ENCODE results near the gene SGO1. TPM values are rescaled to one million over a fixed set of nuclear protein-coding genes. Genes with fewer than 3 reads are reported as not detected.

The SGO1 gene
- total RNA-seq, 1 donor from 2014 or later, result 5.0 TPM

GRCh38 chr3:20141316-20141715, 44.7 kb downstream of the SGO1 start:
- H3K27ac Mint-ChIP-seq (ENCODE audit: unreplicated experiment), result peak overlapping the region; percentile 65

GRCh38 chr3:20140881-20141280, 45.1 kb downstream of the SGO1 start:
- no peak for TF ChIP-seq CTCF (IDR thresholded peaks at IDR 0.05; ENCODE audit: partially characterized antibody, unreplicated experiment)
- Mint-ChIP-seq H3K9me3 (ENCODE audit: unreplicated experiment) (no peaks in the 10 kb centered on the region), H3K36me3 (ENCODE audit: unreplicated experiment) (no peaks in the 10 kb centered on the region), H3K27ac (ENCODE audit: unreplicated experiment) (no peak overlapping the region), H3K27me3 (ENCODE audit: unreplicated experiment) (peaks cover 3% of the 10 kb centered on the region), H3K4me1 (ENCODE audit: low read depth, unreplicated experiment) (peaks cover 4% of the 10 kb centered on the region), H3K4me3 (ENCODE audit: unreplicated experiment) (no peak overlapping the region)
- DNase-seq, result no peak

More at GRCh38 chr3:20141316-20141715, 44.7 kb downstream of the SGO1 start:
- DNase-seq, result no peak
- no peaks in the 10 kb centered on the region for H3K36me3 Mint-ChIP-seq (ENCODE audit: unreplicated experiment)
- H3K9me3 Mint-ChIP-seq (ENCODE audit: unreplicated experiment), result no peaks in the 10 kb centered on the region
- peak overlapping the region; percentile 9 for H3K4me3 Mint-ChIP-seq (ENCODE audit: unreplicated experiment)
- H3K4me1 Mint-ChIP-seq (ENCODE audit: low read depth, unreplicated experiment), result peaks cover 6% of the 10 kb centered on the region
- TF ChIP-seq CTCF (IDR thresholded peaks at IDR 0.05; ENCODE audit: partially characterized antibody, unreplicated experiment), result no peak
- H3K27me3 Mint-ChIP-seq (ENCODE audit: unreplicated experiment), result peaks cover 3% of the 10 kb centered on the region

DNA sequence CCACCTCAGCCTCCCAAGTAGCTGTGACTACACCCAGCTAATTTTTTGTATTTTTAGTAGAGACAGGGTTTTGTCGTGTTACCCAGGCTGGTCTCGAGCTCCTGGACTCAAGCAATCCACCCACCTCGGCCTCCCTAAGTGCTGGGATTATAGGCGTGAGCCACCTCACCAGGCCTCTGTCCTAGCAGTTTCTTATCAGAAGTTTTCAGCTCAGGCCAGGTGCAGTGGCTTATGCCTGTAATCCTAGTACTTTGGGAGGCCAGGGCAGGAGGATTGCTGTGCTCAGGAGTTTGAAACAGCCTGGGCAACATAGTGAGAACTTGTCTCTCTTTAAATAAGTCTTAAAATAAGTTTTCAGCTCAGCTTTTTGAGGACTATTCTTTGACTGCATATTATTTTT, 48.4 kb downstream of the SGO1 start:
- no peak for DNase-seq
- Mint-ChIP-seq H3K27ac (ENCODE audit: unreplicated experiment) (no peak overlapping the region), H3K36me3 (ENCODE audit: unreplicated experiment) (no peaks in the 10 kb centered on the region), H3K27me3 (ENCODE audit: unreplicated experiment) (peaks cover 3% of the 10 kb centered on the region), H3K4me1 (ENCODE audit: low read depth, unreplicated experiment) (peaks cover 4% of the 10 kb centered on the region), H3K9me3 (ENCODE audit: unreplicated experiment) (no peaks in the 10 kb centered on the region), H3K4me3 (ENCODE audit: unreplicated experiment) (no peak overlapping the region)
- TF ChIP-seq CTCF (IDR thresholded peaks at IDR 0.05; ENCODE audit: partially characterized antibody, unreplicated experiment), result no peak

GRCh38 chr3:20136231-20136630, 49.8 kb downstream of the SGO1 start:
- H3K4me3 Mint-ChIP-seq (ENCODE audit: unreplicated experiment), result no peak overlapping the region
- no peaks in the 10 kb centered on the region for H3K36me3 Mint-ChIP-seq (ENCODE audit: unreplicated experiment)
- no peak for TF ChIP-seq CTCF (IDR thresholded peaks at IDR 0.05; ENCODE audit: partially characterized antibody, unreplicated experiment)
- H3K27ac Mint-ChIP-seq (ENCODE audit: unreplicated experiment), result no peak overlapping the region
- no peaks in the 10 kb centered on the region for H3K27me3 Mint-ChIP-seq (ENCODE audit: unreplicated experiment)
- H3K9me3 Mint-ChIP-seq (ENCODE audit: unreplicated experiment), result no peaks in the 10 kb centered on the region
- DNase-seq, result no peak
- H3K4me1 Mint-ChIP-seq (ENCODE audit: low read depth, unreplicated experiment), result peaks cover 3% of the 10 kb centered on the region

- H3K27me3 Mint-ChIP-seq (ENCODE audit: unreplicated experiment), result no peaks in the 10 kb centered on the region
- no peak for DNase-seq
- no peaks in the 10 kb centered on the region for H3K36me3 Mint-ChIP-seq (ENCODE audit: unreplicated experiment)
- TF ChIP-seq CTCF (IDR thresholded peaks at IDR 0.05; ENCODE audit: partially characterized antibody, unreplicated experiment), result no peak
- H3K4me3 Mint-ChIP-seq (ENCODE audit: unreplicated experiment), result no peak overlapping the region
- H3K4me1 Mint-ChIP-seq (ENCODE audit: low read depth, unreplicated experiment), result no peaks in the 10 kb centered on the region
- no peaks in the 10 kb centered on the region for H3K9me3 Mint-ChIP-seq (ENCODE audit: unreplicated experiment)
- H3K27ac Mint-ChIP-seq (ENCODE audit: unreplicated experiment), result no peak overlapping the region
These were observed 55.9 kb downstream of the SGO1 start for GRCh38 chr3:20130106-20130505.
